DMS153 (cell line): ENCODE data around the gene FSCN2.

Source experiments
- DNase-seq: peaks from one replicate; lab custom pipeline; 2025; lab: John Stamatoyannopoulos, UW

FSCN2 gene

GRCh38 chr17:81527591-81528383 is at the start of gene FSCN2:
Gene FSCN2 (plus strand): TSS chr17:81528377. CDS start chr17:81528532, 155 bp downstream.
- DNase-seq: no peak

GRCh38 chr17:81479175-81480071 is 48.8 kb upstream of the FSCN2 start:
- no peak for DNase-seq

- no peak for DNase-seq
These were observed 47.8 kb upstream of the FSCN2 start for GRCh38 chr17:81480140-81481072.

- peak; percentile 57 for DNase-seq
These were observed 46.9 kb upstream of the FSCN2 start for GRCh38 chr17:81481073-81481799.

DNA sequence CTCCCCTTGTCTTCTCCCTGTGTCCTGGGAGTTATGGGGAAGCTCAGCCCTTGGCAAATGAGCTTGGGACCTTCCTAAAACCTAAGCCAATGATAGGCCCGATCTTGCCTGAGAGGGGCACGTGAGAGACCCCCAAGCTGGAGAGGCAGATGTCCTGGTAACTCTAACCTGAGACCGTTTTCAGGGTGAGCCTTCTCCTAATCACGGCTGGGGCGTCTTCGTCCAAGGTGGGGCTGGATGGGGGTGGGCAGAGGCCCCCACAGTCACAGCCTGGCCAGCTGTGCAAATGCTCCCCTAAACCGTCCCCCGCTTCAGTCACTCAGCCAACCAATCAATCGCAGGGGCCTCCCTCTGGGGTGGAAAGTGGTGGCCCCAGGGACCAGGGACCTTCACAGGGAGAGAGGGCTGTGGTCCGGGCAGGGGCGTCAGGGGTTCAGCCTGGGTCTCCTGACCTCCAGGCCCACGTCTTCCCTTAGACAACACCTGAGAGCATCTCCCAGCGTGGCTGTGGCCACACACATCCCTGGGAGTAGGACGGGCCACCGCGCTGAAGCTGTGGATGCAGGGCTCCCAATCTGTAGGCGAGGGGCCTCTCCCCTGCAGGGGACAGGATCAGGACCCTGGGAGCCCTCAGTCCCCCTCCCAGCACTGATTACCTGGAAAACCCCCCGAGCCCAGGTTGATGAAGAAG is 46.2 kb upstream of the FSCN2 start:
- DNase-seq: no peak

DNA sequence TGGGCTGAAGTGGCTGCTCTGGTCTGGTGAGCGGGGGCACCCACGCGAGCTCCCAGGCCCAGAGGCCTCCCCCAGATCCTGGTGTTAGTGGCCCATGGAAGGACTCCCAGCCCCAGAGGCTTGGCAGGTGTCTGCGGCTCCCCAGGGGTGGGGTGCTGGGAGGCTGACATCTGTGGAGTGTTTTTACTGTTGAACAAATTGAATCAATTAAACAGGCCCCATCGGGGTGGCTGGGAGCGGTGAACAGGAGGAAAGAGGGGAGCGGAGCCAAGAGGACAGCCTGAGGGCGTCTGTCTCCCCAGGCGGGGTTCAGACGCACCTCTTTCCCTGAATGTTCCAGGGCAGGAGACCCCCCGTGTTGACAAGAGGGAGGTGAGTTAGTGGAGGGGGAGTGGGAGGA is 45.5 kb upstream of the FSCN2 start:
- no peak for DNase-seq

- DNase-seq: no peak
These were observed 44.9 kb upstream of the FSCN2 start for GRCh38 chr17:81483085-81483861.

DNA sequence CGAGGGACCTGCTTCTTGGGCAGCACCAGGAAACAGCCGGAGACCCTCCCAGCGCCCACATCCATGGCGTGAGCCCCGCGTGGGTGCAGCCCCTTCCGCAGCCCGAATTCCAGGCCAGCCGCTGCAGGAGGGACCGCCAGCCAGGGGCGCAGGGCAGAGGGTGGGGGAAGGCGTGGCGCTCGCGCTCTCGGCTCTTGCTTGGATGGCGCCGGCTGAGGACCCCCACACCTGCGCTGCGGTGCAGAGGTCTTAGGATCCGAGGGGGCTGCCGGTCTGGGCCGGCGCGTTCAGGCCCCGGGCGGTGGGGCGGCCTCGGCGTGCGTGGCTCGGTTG is 44.3 kb upstream of the FSCN2 start:
- no peak for DNase-seq

DNA sequence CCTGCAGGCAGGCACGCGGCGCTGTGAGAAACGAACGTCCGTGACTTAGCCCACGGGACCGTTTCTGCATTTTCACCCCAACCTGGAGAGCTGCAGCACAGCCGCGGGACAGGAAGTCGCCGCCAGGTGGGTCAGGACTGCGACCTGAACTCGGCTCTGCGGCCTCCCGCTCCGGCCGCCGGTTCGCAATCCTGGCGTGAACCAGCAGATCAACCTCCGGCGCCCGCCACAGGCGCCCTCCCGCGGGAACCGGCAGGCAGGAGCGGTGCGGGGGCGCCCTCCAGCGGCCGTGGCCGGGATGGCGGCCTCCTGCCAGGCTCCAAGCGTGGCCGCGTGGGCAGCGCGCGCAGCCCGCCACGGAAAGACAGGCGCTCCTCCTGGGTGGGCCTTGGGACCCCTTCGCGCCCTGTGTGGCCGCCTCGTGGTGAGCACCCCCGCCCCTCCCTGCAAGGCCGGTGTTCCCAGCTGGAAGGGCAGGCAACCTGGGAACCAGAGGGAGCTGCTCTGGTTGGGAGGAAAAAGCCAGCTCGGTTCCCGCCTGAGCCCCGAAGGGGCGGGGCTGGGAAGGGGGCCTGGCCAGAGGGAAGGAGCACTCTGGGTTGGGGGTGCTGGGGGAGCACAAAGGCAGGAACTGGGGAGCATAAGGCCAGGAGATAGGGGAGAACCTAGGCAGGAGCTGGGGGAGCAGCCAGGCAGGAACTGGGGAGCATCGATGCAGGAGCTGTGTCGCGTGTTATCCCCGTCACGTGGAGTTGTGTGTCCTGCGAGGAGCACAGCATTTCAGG is 43.8 kb upstream of the FSCN2 start:
- peak; percentile 50 for DNase-seq

GRCh38 chr17:81486199-81486810 is 41.9 kb upstream of the FSCN2 start:
- DNase-seq: no peak

DNA sequence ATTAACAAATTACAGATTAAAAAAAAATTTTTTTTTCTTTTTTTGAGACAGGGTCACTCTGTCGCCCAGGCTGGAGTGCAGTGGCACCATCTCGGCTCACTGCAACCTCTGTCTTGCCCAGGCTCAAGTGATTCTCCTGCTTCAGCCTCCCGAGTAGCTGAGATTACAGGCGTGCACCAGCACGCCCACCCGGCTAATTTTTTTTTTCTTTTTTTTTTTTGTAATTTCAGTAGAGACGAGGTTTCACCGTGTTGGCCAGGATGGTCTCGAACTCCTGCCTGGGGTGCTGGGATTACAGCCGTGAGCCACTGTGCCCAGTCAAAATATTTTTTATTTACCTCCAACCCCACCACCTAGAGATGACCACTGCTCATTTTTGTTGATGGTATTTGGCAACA is 41.1 kb upstream of the FSCN2 start:
- no peak for DNase-seq

GRCh38 chr17:81487487-81488275 is 40.5 kb upstream of the FSCN2 start:
- peak; percentile 59 for DNase-seq

GRCh38 chr17:81488276-81488860 is 39.8 kb upstream of the FSCN2 start:
- DNase-seq: no peak

DNA sequence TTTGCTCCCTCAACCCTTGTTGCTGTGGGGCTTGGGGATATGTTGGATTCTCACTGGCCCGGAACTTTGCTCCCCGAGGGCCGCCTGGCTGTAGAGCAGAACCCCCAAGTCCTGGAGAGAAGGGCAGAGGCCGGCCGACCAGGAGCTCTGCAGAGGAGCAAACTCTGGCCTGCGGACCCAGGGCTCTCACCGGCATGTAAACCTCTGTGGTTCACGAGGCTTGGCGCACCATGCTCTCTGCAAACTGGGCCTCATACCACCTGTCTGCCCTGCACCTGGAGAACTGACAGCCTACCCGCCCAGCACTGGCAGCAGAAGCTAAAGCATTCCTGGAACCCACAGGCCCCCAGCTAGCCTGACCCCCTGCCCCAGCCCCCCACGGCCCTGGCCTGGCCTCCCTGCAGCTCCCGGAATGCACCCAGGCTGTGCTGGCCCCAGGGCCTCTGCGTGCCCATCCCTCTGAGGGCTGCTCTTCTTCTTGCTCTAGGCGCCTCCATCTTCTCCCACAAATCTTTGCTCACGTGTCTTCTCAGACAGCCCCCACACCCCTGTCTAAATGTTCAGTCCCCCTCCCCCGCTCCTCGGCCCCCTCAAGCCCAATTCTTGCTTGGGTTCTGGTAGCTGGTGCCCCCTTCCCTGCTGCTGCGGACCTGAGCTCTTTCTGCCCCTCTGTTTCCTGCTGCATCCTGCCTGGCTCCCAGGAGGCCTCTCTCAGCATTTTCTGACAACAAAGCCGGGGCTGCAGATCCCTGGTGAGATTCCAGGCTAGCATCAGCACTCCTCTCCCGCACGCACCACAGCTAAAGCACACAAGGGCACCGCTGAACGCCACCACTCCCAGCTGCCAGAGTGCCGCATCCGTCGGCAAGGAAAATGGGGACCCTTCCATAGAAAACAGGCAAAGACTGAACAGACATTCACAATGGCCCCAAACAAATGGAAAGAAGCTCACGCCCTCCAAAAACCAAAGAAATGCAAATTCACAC is 38.9 kb upstream of the FSCN2 start:
- peak; percentile 69 for DNase-seq

DNA sequence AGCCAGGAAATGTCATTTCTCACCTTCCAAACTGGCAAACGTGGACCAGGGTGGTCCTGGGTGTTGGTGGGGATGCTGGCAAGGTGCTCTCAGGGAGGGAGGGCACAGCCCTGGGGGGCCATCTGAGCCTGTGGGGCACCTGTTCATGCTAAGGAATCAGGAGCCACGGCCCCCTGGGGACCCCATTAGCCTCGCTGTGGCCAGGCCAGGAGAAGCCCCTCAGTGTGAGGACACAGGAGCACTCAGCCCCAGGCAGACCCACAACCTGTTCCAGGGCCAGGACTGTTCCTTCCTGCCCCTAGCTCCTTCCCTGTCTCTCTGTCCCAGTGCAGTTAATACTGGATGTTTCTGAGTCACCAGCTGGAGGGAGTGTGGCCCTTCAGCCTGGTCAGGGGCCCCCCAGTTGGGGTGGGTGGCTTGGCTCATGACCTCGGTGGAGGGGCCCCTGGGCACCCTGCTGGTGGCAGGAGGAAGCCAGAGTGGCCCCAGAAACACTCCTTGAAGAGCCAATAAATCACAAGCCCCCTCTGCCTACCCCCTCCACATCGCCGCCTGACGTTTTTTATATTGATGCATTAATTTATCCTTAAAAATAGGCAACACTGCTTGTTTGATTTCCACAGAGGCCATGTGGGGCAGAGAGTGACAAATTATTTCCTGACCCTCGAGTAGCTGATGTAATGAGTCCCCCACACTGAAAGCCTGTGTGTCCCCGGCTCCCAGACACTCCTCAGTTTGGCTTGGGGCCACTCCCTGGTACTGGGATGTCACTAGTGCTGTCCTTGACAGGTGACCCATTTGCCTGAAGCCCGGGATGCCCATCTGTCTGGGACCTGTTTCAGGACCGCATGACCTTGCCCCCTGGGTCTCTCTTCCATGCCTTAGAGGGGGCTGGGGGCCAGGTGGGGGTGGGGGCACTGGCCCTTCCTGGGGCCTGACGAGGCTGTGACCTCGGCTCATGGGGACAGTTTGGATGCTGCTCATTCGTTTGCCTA is 37.9 kb upstream of the FSCN2 start:
- no peak for DNase-seq
